ENCODE measurements around the gene MED17.

DNA sequence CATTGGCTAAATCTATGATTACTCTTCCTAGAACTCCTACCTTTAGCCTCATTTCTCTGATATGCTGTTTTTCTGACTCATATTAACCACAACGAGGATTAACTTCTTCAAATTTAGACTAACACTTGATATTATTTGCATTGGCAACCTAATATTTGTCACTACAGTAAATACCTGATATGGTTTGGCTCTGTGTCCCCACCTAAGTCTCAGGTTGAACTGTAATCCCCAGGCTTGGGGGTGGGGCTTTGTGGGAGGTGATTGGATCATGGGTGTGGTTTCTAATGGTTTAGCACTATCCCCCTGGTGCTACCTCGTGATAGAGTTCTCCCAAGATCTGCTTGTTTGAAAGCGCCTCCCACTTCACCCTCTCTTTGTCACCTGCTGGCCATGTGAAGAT lies 17.1 kb upstream of the MED17 start:
- TF ChIP-seq CTCF (IDR thresholded peaks at IDR 0.05) = no peak
- TF ChIP-seq SMAD4 (CRISPR knock-in tag; IDR thresholded peaks at IDR 0.05) = no peak
- TF ChIP-seq RELA (CRISPR knock-in tag; IDR thresholded peaks at IDR 0.05; ENCODE audit: borderline replicate concordance) = no peak
- no peak for TF ChIP-seq ZSCAN18 (CRISPR knock-in tag; IDR thresholded peaks at IDR 0.05)
- TF ChIP-seq SMAD3 (CRISPR knock-in tag; IDR thresholded peaks at IDR 0.05; ENCODE audit: borderline replicate concordance) = no peak
- no peak for TF ChIP-seq ATF2 (CRISPR knock-in tag; IDR thresholded peaks at IDR 0.05; ENCODE audit: borderline replicate concordance, low read depth)

Data from WTC11 (cell line).